SK-N-SH (cell line): ENCODE data around the gene KIF5B. TPM values are rescaled to one million over a fixed set of nuclear protein-coding genes. Genes with fewer than 3 reads are reported as not detected.
"Not testable (repeated sequence)": the region's sequence is repeated elsewhere in the genome, so short reads cannot be mapped to it uniquely, and the experiment has no call there.

ENCODE experiments used
- CTCF ChIA-PET: fragments of 300-600, 350-600 bp; formaldehyde crosslinking; extraction: SDS; loops from one replicate; lab custom pipeline; 2021; lab: Yijun Ruan, JAX
- POLR2A ChIA-PET: fragments of 350-600 bp; sonication (Branson Sonifier 250); formaldehyde crosslinking; extraction: SDS; loops from one replicate; lab custom pipeline; 2020; ENCODE audit warnings: antibody characterized with exemption, inconsistent platforms; lab: Yijun Ruan, JAX
- DNase-seq: peaks from one replicate; pipeline ENCODE4 v3.0.0; 2012
- H2AFZ ChIP-seq: fragments of 200-600 bp; sonication (generic); 2 replicates; pipeline ENCODE4 v1.8.1; 2016; ENCODE audit warnings: antibody characterized with exemption, mild to moderate bottlenecking, low read depth
- H3F3A ChIP-seq: fragments of 200-600 bp; sonication (generic); replicated peaks from 2 replicates; pipeline ENCODE3; 2016; ENCODE audit warnings: antibody characterized with exemption, mild to moderate bottlenecking; ENCODE audit not compliant: insufficient read depth
- H3K27ac ChIP-seq, 2 experiments: fragments of 200-500 bp in 1 of 2; fragments of 200-600 bp in 1 of 2; sonication (Bioruptor generic) in 1 of 2; sonication (generic), shearing (Covaris generic) in 1 of 2; 2 replicates each; pipeline versions ENCODE4 v1.5.1 to v1.6.1; 2014 to 2016; ENCODE audit warnings: low read depth in 2 of 2, inconsistent platforms in 1 of 2, low read length in 1 of 2, mild to moderate bottlenecking in 1 of 2, mixed read lengths in 1 of 2
- H3K27me3 ChIP-seq: fragments of 200-600 bp; sonication (generic), shearing (Covaris generic); 2 replicates; pipeline ENCODE4 v1.6.1; 2016; ENCODE audit warnings: mixed run types; ENCODE audit not compliant: insufficient read depth
- H3K36me3 ChIP-seq, 2 experiments: fragments of 200-500 bp in 1 of 2; fragments of 200-600 bp in 1 of 2; sonication (Bioruptor generic) in 1 of 2; sonication (generic) in 1 of 2; replicated peaks in 1 of 2; 2 replicates each; pipeline versions ENCODE3 to v1.5.1; 2014 to 2016; ENCODE audit warnings: low read length in 1 of 2, mild to moderate bottlenecking in 1 of 2; ENCODE audit not compliant: insufficient read depth in 2 of 2, control insufficient read depth in 1 of 2
- H3K4me1 ChIP-seq, 2 experiments: fragments of 200-500 bp in 1 of 2; fragments of 200-600 bp in 1 of 2; sonication (Bioruptor generic) in 1 of 2; sonication (generic), shearing (Covaris generic) in 1 of 2; 2 replicates each; pipeline versions ENCODE4 v1.5.1 to v1.6.1; 2014 to 2016; ENCODE audit warnings: low read depth in 1 of 2, low read length in 1 of 2, mixed run types in 1 of 2; ENCODE audit not compliant: insufficient read depth in 2 of 2, control insufficient read depth in 1 of 2
- H3K4me2 ChIP-seq: fragments of 200-600 bp; sonication (generic), shearing (Covaris generic); 2 replicates; pipeline ENCODE4 v1.6.1; 2017; ENCODE audit warnings: mixed run types
- H3K4me3 ChIP-seq, 2 experiments: fragments of 200-500 bp in 1 of 2; fragments of 200-600 bp in 1 of 2; sonication (Bioruptor generic) in 1 of 2; sonication (generic), shearing (Covaris generic) in 1 of 2; 2 replicates each; pipeline versions ENCODE4 v1.5.1 to v1.8.1; 2014 to 2016; ENCODE audit warnings: low read depth in 2 of 2, inconsistent platforms in 1 of 2, low read length in 1 of 2, mild to moderate bottlenecking in 1 of 2, mixed read lengths in 1 of 2, moderate library complexity in 1 of 2
- H3K79me2 ChIP-seq: fragments of 200-600 bp; sonication (generic); 2 replicates; pipeline ENCODE4 v1.8.1; 2017; ENCODE audit warnings: mild to moderate bottlenecking; ENCODE audit not compliant: insufficient read depth
- H3K9ac ChIP-seq: fragments of 200-600 bp; sonication (generic); 2 replicates; pipeline ENCODE4 v1.6.1; 2017; ENCODE audit warnings: mixed run types
- H3K9me2 ChIP-seq: fragments of 200-600 bp; sonication (generic); 2 replicates; pipeline ENCODE4 v1.6.1; 2017; ENCODE audit warnings: mixed run types
- H3K9me3 ChIP-seq: fragments of 200-600 bp; sonication (generic); 2 replicates; pipeline ENCODE4 v1.6.1; 2017; ENCODE audit warnings: mixed run types, mild to moderate bottlenecking, moderate library complexity
- H4K20me1 ChIP-seq: fragments of 200-600 bp; sonication (generic); 2 replicates; pipeline ENCODE4 v1.6.1; 2017; ENCODE audit warnings: mild to moderate bottlenecking, mixed run types; ENCODE audit not compliant: insufficient read depth
- CHD2 ChIP-seq: fragments of 150-350 bp; IDR thresholded peaks from 2 replicates; pipeline ENCODE4 v1.6.1; 2018; ENCODE audit warnings: low read length; ENCODE audit not compliant: partially characterized antibody
- EP300 ChIP-seq, 2 experiments: IDR thresholded peaks; 2 replicates each; pipeline versions ENCODE4 v1.4.0 to v1.6.1; 2012; ENCODE audit warnings: borderline replicate concordance in 1 of 2, low read depth in 1 of 2, low read length in 1 of 2
- FOSL2 ChIP-seq: IDR thresholded peaks from 2 replicates; pipeline ENCODE4 v1.4.0; 2012; ENCODE audit warnings: low read depth, mild to moderate bottlenecking, moderate library complexity, borderline replicate concordance
- FOXJ3 ChIP-seq: sonication (generic); formaldehyde crosslinking; IDR thresholded peaks from 2 replicates; pipeline ENCODE4 v1.5.1; 2020; ENCODE audit warnings: mild to moderate bottlenecking, missing genetic modification reagents
- FOXM1 ChIP-seq: IDR thresholded peaks from 2 replicates; pipeline ENCODE4 v1.4.0; 2012; ENCODE audit warnings: low read depth, mild to moderate bottlenecking
- GABPA ChIP-seq: IDR thresholded peaks from 2 replicates; pipeline ENCODE4 v1.4.0; 2012; ENCODE audit warnings: low read depth, mild to moderate bottlenecking
- GATA2 ChIP-seq: sonication (generic); formaldehyde crosslinking; IDR thresholded peaks from 2 replicates; pipeline ENCODE4 v1.5.0; 2020; ENCODE audit warnings: mild to moderate bottlenecking, missing genetic modification reagents
- JUND ChIP-seq: IDR thresholded peaks from 2 replicates; pipeline ENCODE4 v1.4.0; 2012
- MAX ChIP-seq: IDR thresholded peaks from 2 replicates; pipeline ENCODE4 v1.4.0; 2012; ENCODE audit warnings: low read depth
- MEF2A ChIP-seq: IDR thresholded peaks from 2 replicates; pipeline ENCODE4 v1.4.0; 2012; ENCODE audit warnings: low read depth, borderline replicate concordance
- NFIC ChIP-seq: IDR thresholded peaks from 2 replicates; pipeline ENCODE4 v1.4.0; 2012; ENCODE audit warnings: borderline replicate concordance
- RAD21 ChIP-seq: IDR thresholded peaks from 2 replicates; pipeline ENCODE4 v1.6.1; 2012; ENCODE audit warnings: mild to moderate bottlenecking, low read length
- RCOR1 ChIP-seq: fragments of 150-350 bp; IDR thresholded peaks from 2 replicates; pipeline ENCODE4 v1.6.1; 2017; ENCODE audit warnings: antibody characterized with exemption, low read length
- SMC3 ChIP-seq: IDR thresholded peaks from 2 replicates; pipeline ENCODE4 v1.6.1; 2012; ENCODE audit warnings: low read depth, low read length, improper control_type of control experiment
- TAF1 ChIP-seq: IDR thresholded peaks from 2 replicates; pipeline ENCODE4 v1.6.1; 2012; ENCODE audit warnings: low read depth, mild to moderate bottlenecking, low read length, moderate library complexity, borderline replicate concordance
- TEAD4 ChIP-seq: IDR thresholded peaks from 2 replicates; pipeline ENCODE4 v1.4.0; 2012; ENCODE audit warnings: mild to moderate bottlenecking, borderline replicate concordance; ENCODE audit not compliant: insufficient read depth
- USF1 ChIP-seq: IDR thresholded peaks from 2 replicates; pipeline ENCODE4 v1.4.0; 2012; ENCODE audit warnings: low read depth, borderline replicate concordance
- WGBS: methylation state at CpG from one replicate; pipeline ENCODE4 v1.1.6; 2017; ENCODE audit warnings: low lambda C conversion rate; 5-methylcytosine and 5-hydroxymethylcytosine counted together
- polyA plus RNA-seq, 3 experiments: library from polyadenylated mRNA; depleted of rRNA; stranded (reverse); fragments of >200 nt; gene quantifications; 2 replicates each; pipeline ENCODE4 v1.2.3, GENCODE V29; 2012

KIF5B gene
- polyA plus RNA-seq, 1 of the 3 experiments (the other 2 are of a cell fraction), result 15.7 TPM

- TF ChIP-seq USF1, result no peak
Observed at GRCh38 chr10:31982111-31982510, 74.1 kb downstream of the KIF5B start (continued).

GRCh38 chr10:31980471-31980870, 75.8 kb downstream of the KIF5B start:
- no peaks in the 10 kb centered on the region for H3F3A ChIP-seq
- H3K4me2 ChIP-seq, result no peak overlapping the region
- H3K27ac ChIP-seq, result no peak overlapping the region
- H3K79me2 ChIP-seq, result no peaks in the 10 kb centered on the region
- no peak overlapping the region for H2AFZ ChIP-seq
- POLR2A ChIA-PET, result no interaction called here
- H3K27me3 ChIP-seq, result no peaks in the 10 kb centered on the region
- H3K4me3 ChIP-seq, result no peak overlapping the region
- TF ChIP-seq EP300 (IDR thresholded peaks at IDR 0.05; ENCODE audit: borderline replicate concordance in 1 of 2, low read depth in 1 of 2, low read length in 1 of 2) (no peak), TEAD4 (no peak), MAX (no peak), FOXM1 (no peak), TAF1 (no peak), FOXJ3 (CRISPR knock-in tag) (no peak), SMC3 (no peak), FOSL2 (no peak), RAD21 (no peak), RCOR1 (no peak), GABPA (no peak), NFIC (no peak), JUND (no peak), CHD2 (no peak), GATA2 (CRISPR knock-in tag) (no peak), MEF2A (no peak)
- no peaks in the 10 kb centered on the region for H3K36me3 ChIP-seq
- CTCF ChIA-PET, result interaction anchor here (1.0 kb wide), 1 partner anchor 33 kb away, joined by 3 read pairs; no protein-coding TSS in a partner anchor
- no peaks in the 10 kb centered on the region for H3K9me2 ChIP-seq
- peaks cover 0 to 8% of the 10 kb centered on the region in 2 experiments; a peak in 1 of 4 replicates for H3K4me1 ChIP-seq
- H3K9me3 ChIP-seq, result no peaks in the 10 kb centered on the region
- H4K20me1 ChIP-seq, result no peaks in the 10 kb centered on the region
- WGBS, result 89% methylated on average over 4 of the region's 4 CpGs
- H3K9ac ChIP-seq, result no peak overlapping the region
- DNase-seq, result no peak

- H3K27ac ChIP-seq, H3K4me3 ChIP-seq, H3F3A ChIP-seq, H2AFZ ChIP-seq, H3K4me2 ChIP-seq, POLR2A ChIA-PET, CTCF ChIA-PET, H4K20me1 ChIP-seq, H3K9me3 ChIP-seq, H3K9me2 ChIP-seq, H3K36me3 ChIP-seq, H3K27me3 ChIP-seq, DNase-seq, H3K79me2 ChIP-seq, H3K9ac ChIP-seq: not testable (repeated sequence)
- 85% methylated on average over 4 of the region's 19 CpGs for WGBS
- H3K4me1 ChIP-seq, result peaks cover 0 to 13% of the 10 kb centered on the region in 2 experiments; a peak in 1 of 4 replicates
Observed at GRCh38 chr10:31979071-31979470, 77.2 kb downstream of the KIF5B start.
